Esophagus muscularis mucosa (tissue), 4 donors: ENCODE data around the gene ULK4. TPM values are rescaled to one million over a fixed set of nuclear protein-coding genes. Genes with fewer than 3 reads are reported as not detected.
A peak's percentile ranks its signal among the peaks of the same experiment; 100 is the strongest.

Experiments
- DNase-seq: peaks from one replicate; pipeline ENCODE4 v3.0.0-alpha.2; 2017; ENCODE audit errors: extremely low spot score
- H3K27ac ChIP-seq, 4 donors: fragments of 200-600 bp; sonication (generic); replicated peaks in 1 of 4; 1 replicate in 3 of 4; 2 replicates in 1 of 4; pipeline ENCODE4 v1.5.1; 2016 to 2019; ENCODE audit warnings: mild to moderate bottlenecking in 1 of 4
- H3K27me3 ChIP-seq, 4 donors: fragments of 200-600 bp; sonication (generic); one replicate each; pipeline versions ENCODE4 v1.5.1 to v1.6.0; 2016 to 2019
- H3K36me3 ChIP-seq, 4 donors: fragments of 200-600 bp; sonication (generic); one replicate each; pipeline ENCODE4 v1.5.1; 2016 to 2019
- H3K4me1 ChIP-seq, 4 donors: fragments of 200-600 bp; sonication (generic); one replicate each; pipeline ENCODE4 v1.5.1; 2016 to 2019
- H3K4me3 ChIP-seq, 4 donors: fragments of 200-600 bp; sonication (generic); 1 replicate in 2 of 4; 2 replicates in 2 of 4; pipeline ENCODE4 v1.5.1; 2016 to 2019; ENCODE audit warnings: mild to moderate bottlenecking in 4 of 4, moderate library complexity in 1 of 4
- H3K9me3 ChIP-seq, 4 donors: fragments of 200-600 bp; sonication (generic); 1 replicate in 3 of 4; 2 replicates in 1 of 4; pipeline ENCODE4 v1.5.1; 2016 to 2019
- CTCF ChIP-seq, 3 experiments: fragments of 200-600 bp in 2 of 3; fragments of 450-650 bp in 1 of 3; sonication (generic) in 2 of 3; IDR thresholded peaks; one replicate each; pipeline ENCODE4 v1.5.1; 2017 to 2019; ENCODE audit warnings: antibody characterized with exemption in 3 of 3, mild to moderate bottlenecking in 2 of 3, moderate library complexity in 1 of 3
- EP300 ChIP-seq: sonication (generic); formaldehyde crosslinking; IDR thresholded peaks from one replicate; pipeline ENCODE4 v1.6.1; 2017; ENCODE audit warnings: antibody characterized with exemption
- POLR2A ChIP-seq: fragments of 450-650 bp; IDR thresholded peaks from one replicate; pipeline ENCODE4 v1.6.1; 2017; ENCODE audit warnings: antibody characterized with exemption, moderate library complexity, mild to moderate bottlenecking, low read depth
- POLR2AphosphoS5 ChIP-seq, 2 donors: sonication (generic); formaldehyde crosslinking; IDR thresholded peaks; one replicate each; pipeline ENCODE4 v1.6.1; 2017; ENCODE audit warnings: antibody characterized with exemption in 2 of 2
- WGBS: methylation state at CpG from one replicate; pipeline ENCODE4 v1.1.5; 2018; 5-methylcytosine and 5-hydroxymethylcytosine counted together
- intact Hi-C: fragments of 100-400 bp; cut with DNase I; formaldehyde crosslinking; loops from one replicate; pipeline ENCODE4 v1.15.1; 2023
- total RNA-seq, 4 donors: library from RNA; depleted of rRNA; stranded (reverse); fragments of >200 nt; gene quantifications; one replicate each; pipeline versions ENCODE4 v1.1.0 to v1.2.1, GENCODE V29; 2016

ULK4 gene
- total RNA-seq, 4 donors from 2014 or later, result 4.2 to 15.4 (median 11.0) TPM

- intact Hi-C loops, result loop anchor here (5.0 to 10.0 kb wide), 2 partner anchors 231 to 488 kb away; no protein-coding TSS in a partner anchor
- H3K27me3 ChIP-seq, result no peaks in the 10 kb centered on the region
- no peak overlapping the region for H3K27ac ChIP-seq
- peaks cover 60 to 81% (median 74%) of the 10 kb centered on the region in 4 donors for H3K4me1 ChIP-seq
- TF ChIP-seq POLR2A (no peak), CTCF (IDR thresholded peaks at IDR 0.05) (peak in 2 of 3 experiments; percentile 30 to 44)
- peak overlapping the region; percentile 5 to 97 (median 94) for H3K4me3 ChIP-seq
- DNase-seq, result no peak
- H3K9me3 ChIP-seq, result no peaks in the 10 kb centered on the region
- no peaks in the 10 kb centered on the region for H3K36me3 ChIP-seq
Observed at GRCh38 chr3:41202834-41203345, 759.0 kb downstream of the ULK4 start.

DNA sequence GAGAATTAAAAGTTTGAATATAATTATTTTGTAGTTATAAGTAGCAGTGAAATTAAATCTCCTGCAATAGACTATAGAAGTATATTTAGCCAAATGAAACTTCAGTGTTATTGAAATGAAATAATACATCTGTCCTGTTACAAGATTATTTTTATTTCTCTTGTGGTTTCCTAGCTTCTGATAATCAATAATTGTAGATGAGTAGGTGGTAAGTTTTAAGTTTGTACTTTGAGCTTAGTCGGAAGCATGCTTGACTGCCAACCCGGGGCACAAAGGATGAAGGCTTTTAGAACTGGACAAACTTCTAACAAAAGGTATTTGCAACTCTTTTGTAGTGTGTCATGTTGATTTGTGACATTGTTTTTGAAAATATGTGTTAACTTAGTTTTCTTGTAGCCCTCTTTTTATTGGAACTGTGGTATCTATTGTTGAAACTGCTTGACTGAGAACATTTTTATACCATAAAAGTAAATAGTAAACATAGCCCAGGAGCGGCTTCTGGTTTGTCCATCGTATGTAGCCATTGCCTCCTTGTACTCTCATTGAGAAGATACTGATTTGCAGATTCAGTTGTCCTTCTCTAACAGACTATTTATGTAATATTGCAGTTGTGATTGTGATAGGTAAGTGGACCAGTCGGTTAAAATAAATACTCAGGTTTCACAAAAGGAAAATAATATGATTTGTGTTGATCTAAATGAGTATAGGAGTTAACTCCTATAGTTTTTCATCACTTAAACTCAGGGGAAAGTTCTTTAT, 759.6 kb downstream of the ULK4 start:
- intact Hi-C loops, result loop anchor here (5.0 to 10.0 kb wide), 2 partner anchors 230 to 487 kb away; no protein-coding TSS in a partner anchor
- Histone ChIP-seq H3K36me3 (no peaks in the 10 kb centered on the region), H3K9me3 (no peaks in the 10 kb centered on the region), H3K27me3 (no peaks in the 10 kb centered on the region), H3K27ac (no peak overlapping the region), H3K4me1 (peaks cover 54 to 74% (median 68%) of the 10 kb centered on the region in 4 donors), H3K4me3 (peak overlapping the region; percentile 91 to 98 (median 96))
- 54% methylated on average over 5 of the region's 5 CpGs for WGBS
- no peak for DNase-seq
- TF ChIP-seq POLR2AphosphoS5 (IDR thresholded peaks at IDR 0.05) (no peak), CTCF (IDR thresholded peaks at IDR 0.05) (no peak), EP300 (no peak), POLR2A (no peak)

- H3K27ac ChIP-seq, result peak overlapping the region; percentile 98 to 99 (median 98)
- no peaks in the 10 kb centered on the region for H3K27me3 ChIP-seq
- TF ChIP-seq CTCF (IDR thresholded peaks at IDR 0.05) (no peak), POLR2AphosphoS5 (IDR thresholded peaks at IDR 0.05) (peak; percentile 6 to 21)
- peak overlapping the region; percentile 91 to 98 (median 96) for H3K4me3 ChIP-seq
- WGBS, result 0% methylated on average over 7 of the region's 7 CpGs
- DNase-seq, result no peak
- H3K36me3 ChIP-seq, result no peaks in the 10 kb centered on the region
- peaks cover 41 to 58% (median 51%) of the 10 kb centered on the region in 4 donors for H3K4me1 ChIP-seq
- no peaks in the 10 kb centered on the region for H3K9me3 ChIP-seq
- intact Hi-C loops, result loop anchor here (5.0 to 10.0 kb wide), 2 partner anchors 228 to 486 kb away; no protein-coding TSS in a partner anchor
Observed at GRCh38 chr3:41200669-41201021, 761.3 kb downstream of the ULK4 start.

GRCh38 chr3:41199866-41200668, 761.8 kb downstream of the ULK4 start:
- H3K4me1 ChIP-seq, result peaks cover 36 to 53% (median 46%) of the 10 kb centered on the region in 4 donors
- under 1% methylated on average over 18 of the region's 40 CpGs for WGBS
- intact Hi-C loops, result loop anchor here (5.0 to 10.0 kb wide), 3 partner anchors 228 to 885 kb away; no protein-coding TSS in a partner anchor
- no peaks in the 10 kb centered on the region for H3K36me3 ChIP-seq
- H3K4me3 ChIP-seq, result peak overlapping the region; percentile 91 to 98 (median 96)
- TF ChIP-seq POLR2A (no peak), CTCF (IDR thresholded peaks at IDR 0.05) (peak in 1 of 3 experiments; percentile 8)
- no peaks in the 10 kb centered on the region for H3K9me3 ChIP-seq
- H3K27me3 ChIP-seq, result no peaks in the 10 kb centered on the region
- DNase-seq, result no peak
- peak overlapping the region; percentile 98 to 99 (median 98) for H3K27ac ChIP-seq
